Left kidney (tissue), 2 donors: ENCODE data around the gene MTMR10. TPM values are rescaled to one million over a fixed set of nuclear protein-coding genes. Genes with fewer than 3 reads are reported as not detected.

Experiments used
- DNase-seq: peaks from one replicate; pipeline ENCODE4 v3.0.0-alpha.2; 2013
- polyA plus RNA-seq: library from polyadenylated mRNA; unstranded; fragments of 120-200 nt; gene quantifications from one replicate; pipeline ENCODE4 v1.2.1, GENCODE V29; 2013; ENCODE audit not compliant: insufficient read length

Gene MTMR10
- polyA plus RNA-seq, 1 donor = 70.9 TPM

GRCh38 chr15:31013863-31014607 lies 22.6 kb upstream of the MTMR10 start:
- no peak for DNase-seq

GRCh38 chr15:31012455-31012854 lies 21.0 kb upstream of the MTMR10 start:
- no peak for DNase-seq

- no peak for DNase-seq
These were observed 18.6 kb upstream of the MTMR10 start for GRCh38 chr15:31010036-31010435.

- DNase-seq = no peak
These were observed 14.2 kb upstream of the MTMR10 start for GRCh38 chr15:31005660-31006059.

- no peak for DNase-seq
These were observed 12.8 kb upstream of the MTMR10 start for GRCh38 chr15:31004220-31004733.

GRCh38 chr15:31001702-31002101 lies 10.3 kb upstream of the MTMR10 start:
- DNase-seq = no peak

- DNase-seq = no peak
These were observed 8.3 kb upstream of the MTMR10 start for GRCh38 chr15:30999729-31000128.

- no peak for DNase-seq
These were observed 5.8 kb upstream of the MTMR10 start for GRCh38 chr15:30997270-30997669.

- no peak for DNase-seq
These were observed 929 bp upstream of the MTMR10 start for GRCh38 chr15:30992249-30992864.

GRCh38 chr15:30990446-30991254 lies 778 bp downstream of the MTMR10 start:
- DNase-seq = no peak

GRCh38 chr15:30990036-30990435 lies 1.4 kb downstream of the MTMR10 start:
- no peak for DNase-seq

GRCh38 chr15:30985081-30985531 lies 6.3 kb downstream of the MTMR10 start:
- DNase-seq = no peak

GRCh38 chr15:30984542-30984941 lies 6.9 kb downstream of the MTMR10 start:
- DNase-seq = no peak

GRCh38 chr15:30984118-30984517 lies 7.3 kb downstream of the MTMR10 start:
- DNase-seq = no peak

- no peak for DNase-seq
These were observed 12.0 kb downstream of the MTMR10 start for GRCh38 chr15:30979457-30979856.

GRCh38 chr15:30978328-30978727 lies 13.1 kb downstream of the MTMR10 start:
- no peak for DNase-seq

- DNase-seq = no peak
These were observed 17.3 kb downstream of the MTMR10 start for GRCh38 chr15:30974112-30974511.

- DNase-seq = no peak
These were observed 18.0 kb downstream of the MTMR10 start for GRCh38 chr15:30973379-30973778.

- DNase-seq = no peak
These were observed 21.7 kb downstream of the MTMR10 start for GRCh38 chr15:30969724-30970123.

GRCh38 chr15:30963681-30964080 lies 27.7 kb downstream of the MTMR10 start:
- DNase-seq = no peak

GRCh38 chr15:30962659-30963058 lies 28.8 kb downstream of the MTMR10 start:
- DNase-seq = no peak

GRCh38 chr15:30962079-30962478 lies 29.3 kb downstream of the MTMR10 start:
- DNase-seq = no peak

GRCh38 chr15:30958219-30958618 lies 33.2 kb downstream of the MTMR10 start:
- no peak for DNase-seq
